OCI-LY7 (cell line): ENCODE measurements around the gene ANTXR1.

Experiments used
- EZH2phosphoT487 ChIP-seq: fragments of 200-600 bp; sonication (generic); IDR thresholded peaks from 2 replicates; pipeline ENCODE4 v1.6.1; 2018; ENCODE audit warnings: low read depth, borderline replicate concordance, mild to moderate bottlenecking, mixed run types, antibody characterized with exemption, low read length, moderate library complexity, mixed read lengths
- TF ChIP-seq, protein P1 (sequence below): fragments of 200-600 bp; sonication (generic); conservative IDR thresholded peaks from 2 replicates; pipeline ENCODE4 v1.5.1; 2014; ENCODE audit warnings: mild to moderate bottlenecking, antibody characterized with exemption, low read length, moderate library complexity, mixed read lengths

DNA sequence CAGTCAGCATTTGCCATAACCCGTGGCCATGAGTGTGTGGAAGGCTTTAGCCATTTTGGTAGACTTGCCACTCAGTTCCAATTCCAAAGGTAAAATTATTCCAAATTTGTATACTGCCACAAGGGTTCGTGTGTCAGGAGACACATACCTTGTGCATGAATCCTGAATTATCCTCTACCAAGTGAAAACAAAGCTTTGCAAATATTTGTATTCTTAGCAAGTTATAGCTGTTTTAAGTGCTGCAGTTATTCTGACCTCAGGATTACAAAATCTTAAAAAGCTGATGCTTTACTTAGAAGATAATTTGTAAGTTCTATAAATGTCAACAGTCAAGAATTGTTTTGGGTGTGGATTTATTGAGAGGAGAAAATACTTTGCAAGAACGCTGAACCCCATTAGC, 100.6 kb downstream of the ANTXR1 start:
- TF ChIP-seq, protein P1, sequence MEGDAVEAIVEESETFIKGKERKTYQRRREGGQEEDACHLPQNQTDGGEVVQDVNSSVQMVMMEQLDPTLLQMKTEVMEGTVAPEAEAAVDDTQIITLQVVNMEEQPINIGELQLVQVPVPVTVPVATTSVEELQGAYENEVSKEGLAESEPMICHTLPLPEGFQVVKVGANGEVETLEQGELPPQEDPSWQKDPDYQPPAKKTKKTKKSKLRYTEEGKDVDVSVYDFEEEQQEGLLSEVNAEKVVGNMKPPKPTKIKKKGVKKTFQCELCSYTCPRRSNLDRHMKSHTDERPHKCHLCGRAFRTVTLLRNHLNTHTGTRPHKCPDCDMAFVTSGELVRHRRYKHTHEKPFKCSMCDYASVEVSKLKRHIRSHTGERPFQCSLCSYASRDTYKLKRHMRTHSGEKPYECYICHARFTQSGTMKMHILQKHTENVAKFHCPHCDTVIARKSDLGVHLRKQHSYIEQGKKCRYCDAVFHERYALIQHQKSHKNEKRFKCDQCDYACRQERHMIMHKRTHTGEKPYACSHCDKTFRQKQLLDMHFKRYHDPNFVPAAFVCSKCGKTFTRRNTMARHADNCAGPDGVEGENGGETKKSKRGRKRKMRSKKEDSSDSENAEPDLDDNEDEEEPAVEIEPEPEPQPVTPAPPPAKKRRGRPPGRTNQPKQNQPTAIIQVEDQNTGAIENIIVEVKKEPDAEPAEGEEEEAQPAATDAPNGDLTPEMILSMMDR: no peak
- TF ChIP-seq EZH2phosphoT487: no peak
